D341Med (cell line): Measurements from ENCODE around the gene ARHGAP11B.
"Not testable (repeated sequence)": the region's sequence is repeated elsewhere in the genome, so short reads cannot be mapped to it uniquely, and the experiment has no call there.

ENCODE experiments used
- DNase-seq: peaks from one replicate; pipeline ENCODE4 v3.0.0; 2012; ENCODE audit warnings: low spot score

Gene ARHGAP11B

DNA sequence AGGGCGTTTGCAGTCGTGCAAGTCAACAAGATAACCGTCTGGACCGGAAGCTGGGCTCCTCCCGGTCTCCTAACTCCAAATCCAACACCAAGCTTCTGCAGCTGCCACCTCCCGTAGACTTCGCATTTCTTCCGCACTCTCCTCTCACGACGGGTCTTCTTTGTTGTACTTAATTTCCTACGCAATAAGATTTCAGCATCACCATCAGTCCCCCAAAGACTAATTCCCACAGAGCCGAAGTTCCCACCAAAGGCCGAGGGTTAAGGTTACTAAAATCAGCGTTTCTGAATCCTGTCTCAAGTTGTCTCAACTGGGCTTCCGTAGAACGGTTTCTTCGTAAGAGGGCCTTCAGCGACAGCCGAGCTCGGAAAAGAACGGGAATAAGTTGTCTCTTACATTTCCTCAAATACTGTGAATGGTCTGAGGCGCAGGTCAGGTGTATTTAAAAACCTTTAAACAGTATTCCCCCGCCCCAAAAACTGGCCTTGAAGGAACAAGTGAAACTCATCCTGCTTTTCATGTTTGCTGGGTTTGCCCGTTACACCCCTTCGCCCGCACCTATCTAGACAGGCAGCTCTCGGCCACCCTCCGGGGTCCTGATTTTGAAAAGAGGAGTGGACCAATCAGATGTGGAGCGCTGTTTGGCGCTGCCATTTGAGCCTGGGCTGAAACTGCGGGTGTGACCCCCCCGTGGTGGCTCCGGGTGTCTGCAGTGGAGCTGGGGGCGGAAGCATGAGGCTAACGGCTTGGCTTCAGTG lies at the start of gene ARHGAP11B:
Gene ARHGAP11B, plus strand, starts transcription at position 693 of the 758 bp plus-strand sequence.
- peak; percentile 83 for DNase-seq

DNA sequence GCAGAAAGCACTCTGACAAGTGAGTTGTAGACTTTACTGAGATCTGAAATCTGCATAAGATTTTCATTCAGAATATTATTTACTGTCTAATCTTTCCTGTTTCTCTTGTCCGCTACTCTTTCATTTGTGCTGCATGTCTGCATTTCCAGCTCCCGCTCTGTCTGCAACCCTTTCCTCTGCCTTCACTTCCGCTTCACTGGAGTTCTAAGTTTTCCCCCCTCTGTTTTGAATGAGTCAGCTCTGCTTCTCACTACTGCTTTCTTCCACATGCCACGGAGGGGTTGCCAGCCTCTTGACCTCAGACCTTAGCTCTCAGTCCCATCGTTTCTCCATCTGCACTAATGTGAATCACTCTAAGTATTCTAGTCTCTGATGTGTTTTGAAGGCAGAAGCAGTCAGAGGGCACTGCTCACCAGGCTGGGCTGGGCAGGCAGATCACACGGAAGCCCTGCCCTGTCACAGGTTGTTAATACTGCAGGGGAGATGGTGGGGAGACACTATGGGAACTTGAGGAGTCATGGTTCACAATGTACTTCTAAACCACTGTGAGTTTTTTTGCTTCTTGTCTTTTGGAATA lies 46.4 kb upstream of the ARHGAP11B start:
- not testable (repeated sequence) for DNase-seq

DNA sequence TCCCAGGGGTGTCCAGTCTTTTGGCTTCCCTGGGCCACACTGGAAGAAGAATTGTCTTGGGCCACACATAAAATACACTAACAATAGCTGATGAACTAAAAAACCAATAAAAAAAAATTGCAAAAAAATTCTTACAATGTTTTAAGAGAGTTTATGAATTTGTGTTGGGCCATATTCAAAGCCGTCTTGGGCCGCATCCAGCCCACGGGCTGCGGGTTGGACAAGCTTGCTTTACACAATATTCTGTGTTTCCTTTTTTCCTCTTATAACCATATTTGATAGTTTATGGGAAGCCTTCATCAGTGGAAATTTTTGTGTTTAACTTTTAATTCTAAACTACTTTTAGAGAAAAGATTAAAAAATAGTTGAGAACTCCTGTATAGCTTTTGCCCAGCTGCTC lies 45.2 kb upstream of the ARHGAP11B start:
- not testable (repeated sequence) for DNase-seq

DNA sequence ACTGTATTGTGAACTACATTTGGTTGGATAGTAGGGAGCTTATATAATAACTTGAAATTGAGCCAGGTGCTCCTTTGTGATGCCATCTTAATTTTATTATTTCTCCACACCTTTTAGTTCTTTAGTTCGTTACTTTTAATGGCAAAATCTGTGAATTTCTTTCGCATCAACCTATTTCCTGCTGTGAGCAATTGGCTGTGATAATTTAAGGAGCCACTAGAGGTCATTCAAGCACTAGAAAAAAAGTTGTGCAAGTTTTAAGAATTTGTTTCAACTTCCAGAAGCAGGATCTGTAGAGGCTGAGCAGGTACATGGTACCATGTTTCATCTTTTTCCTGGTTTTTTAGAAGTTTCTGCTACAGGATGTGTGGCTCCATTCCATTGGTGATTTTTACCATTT lies 27.0 kb upstream of the ARHGAP11B start:
- DNase-seq, result not testable (repeated sequence)

DNA sequence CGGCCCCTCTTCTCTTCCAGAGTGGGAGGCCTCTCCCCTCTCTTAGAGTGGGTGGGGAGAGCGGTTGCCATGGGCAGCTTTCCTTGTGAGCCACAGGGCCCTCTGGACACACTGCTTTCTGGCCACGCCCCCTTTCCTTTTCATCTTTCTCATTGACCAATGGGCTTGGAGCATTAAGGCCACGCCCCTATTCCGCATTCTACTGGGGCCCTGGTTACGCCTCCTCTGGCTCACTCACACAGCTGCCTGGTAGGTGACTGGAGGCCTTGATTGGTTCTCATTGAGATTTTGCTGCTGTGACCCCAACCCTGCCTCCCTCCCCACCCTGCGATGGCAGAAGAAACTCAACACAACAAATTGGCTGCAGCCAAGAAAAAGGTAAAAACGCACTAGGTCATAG lies 22.1 kb upstream of the ARHGAP11B start, which contains the start of gene GOLGA8H:
Gene GOLGA8H, plus strand, starts transcription at position 233 of the 400 bp plus-strand sequence. Its CDS starts 98 bp downstream, at position 331.
- not testable (repeated sequence) for DNase-seq

DNA sequence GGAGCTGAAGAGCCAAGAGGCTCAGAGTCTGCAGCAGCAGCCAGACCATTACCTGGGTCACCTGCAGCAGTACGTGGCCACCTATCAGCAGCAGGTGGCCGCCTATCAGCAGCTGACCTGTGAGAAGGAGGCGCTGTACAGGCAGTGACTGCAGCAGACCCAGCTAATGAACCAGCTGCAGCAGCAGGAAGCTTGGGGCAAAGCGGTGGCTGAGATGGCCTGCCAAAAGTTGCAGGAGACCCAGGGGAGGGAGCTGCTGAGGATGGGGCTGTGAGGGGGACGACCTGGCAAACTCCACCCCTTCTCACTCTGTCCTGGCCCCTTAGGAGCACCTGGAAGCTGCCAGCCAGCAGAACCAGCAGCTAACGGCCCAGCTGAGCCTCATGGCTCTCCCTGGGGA lies 13.7 kb upstream of the ARHGAP11B start:
- DNase-seq, result not testable (repeated sequence)

DNA sequence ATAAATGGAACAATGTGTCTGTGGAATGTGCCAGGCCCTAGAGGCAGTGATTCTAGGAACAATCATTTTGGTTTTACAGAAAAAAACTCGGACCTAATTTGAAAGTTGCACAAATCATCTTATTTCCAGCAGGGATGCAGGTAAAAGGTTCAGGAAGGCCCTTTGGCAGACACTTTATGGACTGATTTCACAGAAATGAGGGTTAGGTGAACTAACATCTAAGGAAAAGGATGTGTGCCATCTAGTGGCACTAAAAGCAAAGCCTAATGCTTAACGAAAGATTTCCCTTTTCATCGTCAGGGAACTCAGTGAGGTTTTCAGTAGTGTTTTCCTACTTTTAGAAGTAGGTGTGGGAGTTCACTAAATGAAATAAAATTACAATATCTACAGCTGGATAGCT lies 4.6 kb upstream of the ARHGAP11B start:
- DNase-seq, result not testable (repeated sequence)

DNA sequence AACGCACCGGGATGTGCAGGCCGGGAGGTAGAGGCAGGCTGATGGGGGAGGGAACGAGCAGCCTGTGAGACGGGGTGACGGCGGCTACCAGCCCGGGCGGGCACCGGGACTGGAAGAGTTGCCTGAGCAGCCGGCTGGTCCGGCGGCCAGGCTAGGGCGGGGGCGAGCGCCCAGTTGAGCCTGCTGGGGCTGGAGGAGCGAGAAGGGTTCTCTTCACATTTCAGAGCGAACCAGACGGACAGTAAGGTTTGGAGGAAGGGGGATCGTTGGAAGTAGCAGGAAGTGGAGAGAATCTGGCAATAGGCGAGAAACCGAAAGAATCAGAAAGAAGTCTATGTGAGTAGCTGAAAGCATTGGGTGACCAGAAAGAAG lies 252 bp downstream of the ARHGAP11B start:
- DNase-seq, result not testable (repeated sequence)

DNA sequence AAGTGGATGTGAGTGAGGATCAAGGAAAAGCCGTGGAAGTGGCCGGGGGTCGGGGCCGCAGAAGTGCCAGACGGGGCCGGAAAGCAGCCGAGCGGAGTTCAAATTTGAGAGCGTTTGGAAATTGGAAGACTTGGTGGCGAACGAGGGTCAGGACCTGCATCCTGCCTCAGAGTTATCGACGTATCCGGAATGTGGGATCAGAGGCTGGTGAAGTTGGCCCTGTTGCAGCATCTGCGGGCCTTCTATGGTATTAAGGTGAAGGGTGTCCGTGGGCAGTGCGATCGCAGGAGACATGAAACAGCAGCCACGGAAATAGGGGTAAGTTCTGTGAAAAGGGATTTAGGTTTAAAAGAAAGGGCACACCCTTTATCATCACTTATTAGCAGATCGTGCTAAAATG lies 704 bp downstream of the ARHGAP11B start:
- DNase-seq, result not testable (repeated sequence)

DNA sequence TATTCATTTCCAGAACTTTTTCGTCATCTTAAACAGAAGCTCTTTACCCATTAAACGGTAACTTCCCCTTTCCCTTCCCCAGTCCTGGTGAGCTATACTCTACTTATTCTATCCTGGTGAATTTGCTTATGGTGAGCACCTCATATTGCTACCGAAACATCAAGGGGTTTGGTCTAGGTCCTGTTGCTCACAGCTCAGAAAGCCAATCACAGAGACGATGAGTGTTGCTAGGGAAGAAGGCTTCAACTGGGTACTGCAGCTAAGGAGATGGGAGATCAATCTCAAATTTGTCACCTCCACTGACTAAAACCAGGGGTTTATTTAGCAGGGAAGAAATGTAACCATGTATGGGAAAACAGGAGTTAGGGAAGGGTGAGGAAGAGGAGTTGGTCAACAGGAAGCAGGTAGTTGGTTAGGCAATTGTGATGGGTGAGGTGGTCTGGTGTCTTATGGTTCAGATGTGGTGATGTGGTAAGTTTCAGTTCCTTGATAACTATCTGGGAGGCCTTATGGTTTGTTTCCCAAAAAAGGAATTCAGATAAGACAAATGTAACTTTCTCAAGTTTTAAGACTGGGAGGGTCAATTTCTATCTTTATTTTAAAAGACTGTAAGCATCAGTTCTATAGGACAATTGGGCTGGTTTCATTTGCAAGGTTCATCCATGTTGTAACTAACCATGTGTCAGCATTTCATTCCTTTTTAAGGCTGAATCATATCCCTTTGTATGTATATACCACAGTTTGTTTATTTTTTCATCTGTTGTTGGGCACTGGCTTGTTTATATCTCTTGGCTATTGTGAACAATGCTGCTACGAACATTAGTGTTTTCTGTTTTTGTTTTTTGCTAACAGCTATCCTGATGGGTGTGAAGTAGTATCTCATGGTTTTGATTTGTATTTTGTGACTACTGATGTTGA lies 24.3 kb downstream of the ARHGAP11B start:
- DNase-seq, result no peak

DNA sequence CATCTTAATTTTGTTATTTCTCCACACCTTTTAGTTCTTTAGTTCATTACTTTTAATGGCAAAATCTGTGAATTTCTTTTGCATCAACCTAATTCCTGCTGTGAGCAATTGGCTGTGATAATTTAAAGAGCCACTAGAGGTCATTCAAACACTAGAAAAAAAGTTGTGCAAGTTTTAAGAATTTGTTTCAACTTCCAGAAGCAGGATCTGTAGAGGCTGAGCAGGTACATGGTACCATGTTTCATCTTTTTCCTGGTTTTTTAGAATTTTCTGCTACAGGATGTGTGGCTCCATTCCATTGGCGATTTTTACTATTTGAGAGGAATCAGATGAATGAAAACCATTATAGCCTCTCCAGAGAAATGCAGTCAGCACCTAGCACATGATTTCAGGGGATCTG lies 35.2 kb downstream of the ARHGAP11B start:
- DNase-seq, result not testable (repeated sequence)

DNA sequence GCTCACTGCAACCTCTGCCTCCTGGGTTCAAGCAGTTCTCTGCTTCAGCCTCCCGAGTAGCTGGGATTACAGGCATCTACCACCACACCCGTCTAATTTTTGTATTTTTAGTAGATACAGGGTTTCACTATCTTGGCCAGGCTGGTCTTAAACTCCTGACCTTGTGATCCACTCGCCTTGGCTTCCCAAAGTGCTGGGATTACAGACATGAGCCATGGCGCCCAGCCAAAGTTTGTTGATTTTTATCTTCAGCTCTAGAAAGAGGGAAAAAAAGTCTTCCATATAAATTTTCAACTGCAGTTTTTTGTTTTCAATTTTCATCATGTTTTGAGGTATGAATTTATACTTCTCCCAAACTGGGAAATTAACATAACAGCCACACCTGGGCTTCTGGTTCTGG lies 43.7 kb downstream of the ARHGAP11B start:
- DNase-seq, result not testable (repeated sequence)

DNA sequence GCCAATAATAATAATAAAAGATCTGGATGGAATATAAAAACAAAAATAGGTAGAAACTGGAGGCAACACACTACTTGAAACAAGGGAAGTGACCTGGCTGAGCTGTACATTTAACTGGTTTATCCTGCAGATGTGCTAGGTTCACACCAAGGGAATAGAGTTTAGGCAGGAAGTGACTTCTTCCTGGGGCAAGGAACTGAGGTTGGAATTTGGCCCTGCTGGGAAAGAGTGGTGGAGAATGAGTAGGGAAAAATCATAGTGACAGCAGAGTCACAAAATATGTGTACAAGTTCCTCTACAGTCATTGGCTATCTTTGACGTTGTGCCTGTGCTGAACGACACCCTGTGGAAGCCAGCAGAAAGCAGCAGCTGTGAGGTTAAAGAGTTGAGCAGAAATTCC lies 44.1 kb downstream of the ARHGAP11B start:
- DNase-seq, result no peak

DNA sequence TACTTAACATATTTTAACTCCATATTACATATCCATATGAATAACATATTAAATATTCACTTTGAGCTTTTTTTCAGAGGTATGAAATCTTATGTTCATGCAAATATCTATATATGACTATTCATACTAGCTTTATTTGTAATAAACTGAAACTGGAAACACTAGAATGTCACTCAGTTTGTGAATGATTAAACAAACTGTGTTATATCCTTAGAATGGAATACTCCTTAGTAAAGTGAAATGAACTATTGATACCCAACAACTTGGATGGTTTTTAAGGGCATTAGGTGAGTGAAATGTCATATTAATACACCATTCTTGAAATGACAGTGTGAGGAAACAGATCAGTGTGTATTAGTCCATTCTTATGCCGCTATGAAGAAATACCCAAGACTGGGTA lies 45.4 kb downstream of the ARHGAP11B start:
- DNase-seq, result no peak

DNA sequence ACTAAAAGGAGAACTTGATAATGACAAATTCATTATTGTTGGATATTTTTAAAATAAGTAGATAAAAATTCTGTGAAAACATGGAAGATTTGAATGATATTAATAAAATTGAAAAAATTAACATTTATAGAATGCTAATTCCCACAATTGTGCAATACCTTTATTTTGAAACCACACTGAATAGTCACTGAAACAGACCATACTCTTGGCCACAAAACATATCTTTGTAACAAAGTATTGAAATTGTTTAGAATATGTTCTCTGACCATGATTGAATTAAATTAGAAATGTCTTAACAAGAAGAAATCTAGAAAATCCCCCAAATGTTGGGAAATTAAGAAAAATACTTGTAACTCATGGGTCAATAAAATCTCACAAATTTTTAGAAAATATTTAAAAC lies 49.2 kb downstream of the ARHGAP11B start:
- DNase-seq, result no peak

DNA sequence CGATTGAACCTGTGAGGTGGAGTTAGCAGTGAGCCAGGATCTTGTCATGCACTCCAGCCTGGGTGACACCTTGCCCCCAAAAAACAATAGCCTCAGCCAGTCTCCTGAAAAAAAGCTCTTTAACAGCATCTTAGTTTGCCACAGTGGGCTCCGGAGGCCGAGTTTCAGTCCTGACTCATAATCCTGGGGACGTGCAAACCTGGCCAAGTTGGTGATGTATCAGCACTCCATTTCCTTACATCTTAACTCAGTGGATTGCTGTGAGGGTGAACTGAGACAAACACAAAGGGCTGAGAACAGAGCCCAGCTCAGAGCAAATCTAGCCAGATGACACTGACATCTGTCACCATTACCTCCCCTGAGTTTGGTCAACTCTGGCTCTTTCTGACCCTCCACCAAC lies 50.0 kb downstream of the ARHGAP11B start:
- not testable (repeated sequence) for DNase-seq

DNA sequence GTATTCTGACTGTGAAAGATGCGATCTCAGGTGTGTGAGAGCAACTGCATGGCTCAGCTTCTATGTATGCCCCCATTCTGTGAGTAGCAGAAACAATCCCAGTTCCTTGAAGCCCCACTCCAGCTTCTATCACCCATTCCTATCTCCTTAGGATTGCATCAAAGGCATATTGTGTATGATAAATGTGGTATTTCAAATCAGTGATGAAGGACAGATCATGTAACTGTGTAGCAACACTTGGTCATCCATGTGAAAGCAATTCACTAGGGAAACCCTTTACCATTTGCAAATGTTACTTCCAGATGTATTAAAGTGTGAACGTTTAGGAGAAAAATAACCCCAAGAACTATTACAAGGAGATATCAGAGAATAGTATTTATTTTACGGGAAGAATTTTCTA lies 55.1 kb downstream of the ARHGAP11B start:
- not testable (repeated sequence) for DNase-seq

DNA sequence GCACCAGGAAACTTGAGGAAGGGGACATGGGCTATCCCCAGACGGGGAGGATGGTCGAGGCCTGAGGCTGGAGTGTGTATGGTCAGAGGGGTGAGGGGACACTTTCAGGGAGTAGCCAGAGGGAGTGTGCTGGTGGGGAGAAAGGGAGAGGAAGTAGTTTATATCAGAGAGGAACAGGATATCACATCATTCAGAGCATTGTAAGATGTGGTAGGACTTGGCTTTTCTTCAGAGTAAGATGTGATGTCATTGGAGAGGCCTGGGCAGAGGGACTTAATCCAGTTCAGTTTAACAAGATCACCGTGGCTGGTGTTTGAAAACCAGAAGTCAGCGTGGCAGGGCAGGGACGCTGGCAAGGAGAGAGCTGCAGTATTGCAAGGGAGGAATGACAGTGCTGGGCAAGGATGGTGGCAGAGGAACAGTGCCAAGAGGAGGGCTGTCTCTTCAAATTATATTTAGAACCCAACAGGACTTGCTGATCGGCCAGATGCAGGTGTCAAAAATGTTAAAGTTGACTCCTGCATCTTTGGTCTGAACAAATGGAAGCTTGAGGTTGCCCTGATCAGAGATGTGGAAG lies 59.9 kb downstream of the ARHGAP11B start:
- DNase-seq, result not testable (repeated sequence)

DNA sequence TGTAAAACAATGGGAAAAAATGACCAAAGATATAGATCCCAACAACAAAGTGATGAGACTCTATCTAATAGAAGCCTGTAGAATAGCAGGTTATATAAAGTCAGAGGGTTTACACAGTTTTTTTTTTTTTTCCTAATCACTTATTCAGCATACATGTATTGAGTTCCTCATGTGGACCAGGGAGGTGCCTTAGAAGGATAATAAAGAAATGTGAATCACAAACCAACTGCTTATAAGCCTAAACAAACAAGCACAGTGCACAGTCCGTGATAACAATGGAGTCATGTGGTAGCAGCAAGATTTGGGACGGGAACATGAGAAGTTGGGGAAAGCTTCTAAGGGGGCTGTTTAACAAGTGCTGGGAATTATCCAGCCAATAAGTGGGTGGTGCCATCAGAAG lies 60.7 kb downstream of the ARHGAP11B start:
- DNase-seq, result not testable (repeated sequence)
